CD4-positive, alpha-beta T cell treated with Interleukin-21 for 1 hour (primary cell): ENCODE results near the gene MRPL9.

Experiments used
- DNase-seq: peaks from one replicate; pipeline ENCODE4 v3.0.0-alpha.2; 2020

Gene MRPL9

GRCh38 chr1:151729157-151729965 lies 33.9 kb downstream of the MRPL9 start:
- DNase-seq, result no peak

GRCh38 chr1:151728151-151729054 lies 34.9 kb downstream of the MRPL9 start:
- DNase-seq, result no peak

GRCh38 chr1:151723726-151724370 lies 39.4 kb downstream of the MRPL9 start:
- no peak for DNase-seq

GRCh38 chr1:151721788-151722510 lies 41.3 kb downstream of the MRPL9 start:
- DNase-seq, result no peak

- peak; percentile 59 for DNase-seq
Observed at GRCh38 chr1:151720974-151721787, 42.1 kb downstream of the MRPL9 start, which contains the start of gene RIIAD1. Gene RIIAD1, plus strand, starts transcription at chr1:151721522. Its CDS starts 15 bp downstream, at chr1:151721537.

- no peak for DNase-seq
Observed at GRCh38 chr1:151720554-151720953, 42.7 kb downstream of the MRPL9 start.

GRCh38 chr1:151720125-151720524 lies 43.2 kb downstream of the MRPL9 start:
- DNase-seq, result no peak

GRCh38 chr1:151718666-151719065 lies 44.6 kb downstream of the MRPL9 start:
- no peak for DNase-seq

- DNase-seq, result no peak
Observed at GRCh38 chr1:151718011-151718431, 45.3 kb downstream of the MRPL9 start.

GRCh38 chr1:151716771-151717631 lies 46.3 kb downstream of the MRPL9 start, which contains the start of gene CELF3:
Gene CELF3, minus strand, starts transcription at chr1:151716803. Its CDS starts 783 bp downstream, at chr1:151716020.
- DNase-seq, result peak; percentile 29

GRCh38 chr1:151716405-151716762 lies 46.9 kb downstream of the MRPL9 start:
- no peak for DNase-seq

GRCh38 chr1:151715726-151716404 lies 47.4 kb downstream of the MRPL9 start:
- DNase-seq, result no peak

- no peak for DNase-seq
Observed at GRCh38 chr1:151714820-151715725, 48.2 kb downstream of the MRPL9 start.

GRCh38 chr1:151713874-151714273 lies 49.4 kb downstream of the MRPL9 start:
- DNase-seq, result no peak

GRCh38 chr1:151713044-151713443 lies 50.3 kb downstream of the MRPL9 start:
- DNase-seq, result no peak

GRCh38 chr1:151711951-151712350 lies 51.3 kb downstream of the MRPL9 start:
- DNase-seq, result no peak

GRCh38 chr1:151711044-151711800 lies 52.1 kb downstream of the MRPL9 start:
- DNase-seq, result no peak
